Suprapubic skin (tissue), 4 donors: ENCODE measurements around the gene FLNB.

Experiments used
- POLR2A ChIP-seq, 2 donors: fragments of 450-650 bp; IDR thresholded peaks; one replicate each; pipeline ENCODE4 v1.6.1; 2017; ENCODE audit warnings: antibody characterized with exemption in 2 of 2, mild to moderate bottlenecking in 2 of 2, moderate library complexity in 2 of 2
- POLR2AphosphoS5 ChIP-seq, 3 donors: sonication (generic); formaldehyde crosslinking; IDR thresholded peaks; one replicate each; pipeline ENCODE4 v1.6.1; 2017; ENCODE audit warnings: antibody characterized with exemption in 3 of 3
- TF ChIP-seq, protein P1 (sequence below), 2 donors: fragments of 200-600 bp in 1 of 2; fragments of 450-650 bp in 1 of 2; sonication (generic) in 1 of 2; IDR thresholded peaks; one replicate each; pipeline ENCODE4 v1.5.1; 2016 to 2019; ENCODE audit warnings: antibody characterized with exemption in 2 of 2, mild to moderate bottlenecking in 1 of 2, moderate library complexity in 1 of 2

GRCh38 chr3:57978316-57978715 lies 29.9 kb upstream of the FLNB start:
- TF ChIP-seq, protein P1, sequence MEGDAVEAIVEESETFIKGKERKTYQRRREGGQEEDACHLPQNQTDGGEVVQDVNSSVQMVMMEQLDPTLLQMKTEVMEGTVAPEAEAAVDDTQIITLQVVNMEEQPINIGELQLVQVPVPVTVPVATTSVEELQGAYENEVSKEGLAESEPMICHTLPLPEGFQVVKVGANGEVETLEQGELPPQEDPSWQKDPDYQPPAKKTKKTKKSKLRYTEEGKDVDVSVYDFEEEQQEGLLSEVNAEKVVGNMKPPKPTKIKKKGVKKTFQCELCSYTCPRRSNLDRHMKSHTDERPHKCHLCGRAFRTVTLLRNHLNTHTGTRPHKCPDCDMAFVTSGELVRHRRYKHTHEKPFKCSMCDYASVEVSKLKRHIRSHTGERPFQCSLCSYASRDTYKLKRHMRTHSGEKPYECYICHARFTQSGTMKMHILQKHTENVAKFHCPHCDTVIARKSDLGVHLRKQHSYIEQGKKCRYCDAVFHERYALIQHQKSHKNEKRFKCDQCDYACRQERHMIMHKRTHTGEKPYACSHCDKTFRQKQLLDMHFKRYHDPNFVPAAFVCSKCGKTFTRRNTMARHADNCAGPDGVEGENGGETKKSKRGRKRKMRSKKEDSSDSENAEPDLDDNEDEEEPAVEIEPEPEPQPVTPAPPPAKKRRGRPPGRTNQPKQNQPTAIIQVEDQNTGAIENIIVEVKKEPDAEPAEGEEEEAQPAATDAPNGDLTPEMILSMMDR (IDR thresholded peaks at IDR 0.05): no peak
- no peak for TF ChIP-seq POLR2A (IDR thresholded peaks at IDR 0.05)
- no peak for TF ChIP-seq POLR2AphosphoS5 (IDR thresholded peaks at IDR 0.05)
